Measurements from ENCODE around the gene EMX1. TPM values are rescaled to one million over a fixed set of nuclear protein-coding genes. Genes with fewer than 3 reads are reported as not detected.

Gene EMX1
- total RNA-seq, 2 experiments from 2014 or later = not detected

- Mint-ChIP-seq H3K27me3 (peaks cover 78% of the 10 kb centered on the region), H3K4me3 (no peak overlapping the region), H3K36me3 (ENCODE audit: low read depth) (no peaks in the 10 kb centered on the region), H3K9me3 (no peaks in the 10 kb centered on the region), H3K27ac (no peak overlapping the region), H3K4me1 (peaks cover 7% of the 10 kb centered on the region)
- DNase-seq = no peak
- ChIA-PET CTCF (interaction anchor here (0.9 to 1.4 kb wide), 2 partner anchors 18 to 23 kb away, joined by 3 read pairs; no protein-coding TSS in a partner anchor), POLR2A (no interaction called here)
These were observed 6.1 kb upstream of the EMX1 start for GRCh38 chr2:72911256-72911655.

- H3K27ac Mint-ChIP-seq = no peak overlapping the region
- peaks cover 76% of the 10 kb centered on the region for H3K27me3 Mint-ChIP-seq
- H3K9me3 Mint-ChIP-seq = no peaks in the 10 kb centered on the region
- no peak for DNase-seq
- POLR2A ChIA-PET = interaction anchor here (2.1 kb wide), 1 partner anchor 14 kb away, joined by 5 read pairs; no protein-coding TSS in a partner anchor
- no peaks in the 10 kb centered on the region for H3K36me3 Mint-ChIP-seq (ENCODE audit: low read depth)
- no peak overlapping the region for H3K4me3 Mint-ChIP-seq
- CTCF ChIA-PET = no interaction called here
- H3K4me1 Mint-ChIP-seq = peaks cover 16% of the 10 kb centered on the region
These were observed 3.7 kb upstream of the EMX1 start for GRCh38 chr2:72913486-72914205.

- no peak overlapping the region for H3K4me3 Mint-ChIP-seq
- no peak overlapping the region for H3K27ac Mint-ChIP-seq
- H3K9me3 Mint-ChIP-seq = no peaks in the 10 kb centered on the region
- POLR2A ChIA-PET = interaction anchor here (2.1 kb wide), 1 partner anchor 14 kb away, joined by 5 read pairs; no protein-coding TSS in a partner anchor
- peaks cover 79% of the 10 kb centered on the region for H3K27me3 Mint-ChIP-seq
- DNase-seq = no peak
- H3K36me3 Mint-ChIP-seq (ENCODE audit: low read depth) = no peaks in the 10 kb centered on the region
- H3K4me1 Mint-ChIP-seq = peaks cover 17% of the 10 kb centered on the region
- CTCF ChIA-PET = no interaction called here
These were observed 3.1 kb upstream of the EMX1 start for GRCh38 chr2:72914206-72914559.

GRCh38 chr2:72914589-72915319, 2.6 kb upstream of the EMX1 start:
- DNase-seq = no peak
- peaks cover 22% of the 10 kb centered on the region for H3K4me1 Mint-ChIP-seq
- peaks cover 79% of the 10 kb centered on the region for H3K27me3 Mint-ChIP-seq
- ChIA-PET CTCF (no interaction called here), POLR2A (interaction anchor here (2.1 kb wide), 1 partner anchor 13 kb away, joined by 5 read pairs; no protein-coding TSS in a partner anchor)
- H3K36me3 Mint-ChIP-seq (ENCODE audit: low read depth) = no peaks in the 10 kb centered on the region
- peak overlapping the region; percentile 35 for H3K27ac Mint-ChIP-seq
- no peak overlapping the region for H3K4me3 Mint-ChIP-seq
- no peaks in the 10 kb centered on the region for H3K9me3 Mint-ChIP-seq

- CTCF ChIA-PET = no interaction called here
- Mint-ChIP-seq H3K9me3 (no peaks in the 10 kb centered on the region), H3K4me3 (no peak overlapping the region), H3K36me3 (ENCODE audit: low read depth) (no peaks in the 10 kb centered on the region), H3K27me3 (peaks cover 81% of the 10 kb centered on the region), H3K4me1 (peaks cover 26% of the 10 kb centered on the region), H3K27ac (peak overlapping the region; percentile 35)
- no peak for DNase-seq
- POLR2A ChIA-PET = interaction anchor here (2.1 kb wide), 1 partner anchor 12 kb away, joined by 5 read pairs; no protein-coding TSS in a partner anchor
These were observed 1.9 kb upstream of the EMX1 start for GRCh38 chr2:72915320-72915906.

GRCh38 chr2:72915907-72916742, 1.2 kb upstream of the EMX1 start:
- no peaks in the 10 kb centered on the region for H3K36me3 Mint-ChIP-seq (ENCODE audit: low read depth)
- DNase-seq = peak; percentile 37
- ChIA-PET POLR2A (interaction anchor here (1.1 to 2.1 kb wide), 3 partner anchors 12 to 374 kb away, joined by 3 to 9 read pairs (median 5); no protein-coding TSS in a partner anchor), CTCF (interaction anchor here (0.7 to 0.8 kb wide), 2 partner anchors 10 to 57 kb away, joined by 3 read pairs; no protein-coding TSS in a partner anchor)
- peak overlapping the region; percentile 58 for H3K4me3 Mint-ChIP-seq
- H3K27me3 Mint-ChIP-seq = peaks cover 81% of the 10 kb centered on the region
- H3K9me3 Mint-ChIP-seq = no peaks in the 10 kb centered on the region
- no peak overlapping the region for H3K27ac Mint-ChIP-seq
- peaks cover 28% of the 10 kb centered on the region for H3K4me1 Mint-ChIP-seq

GRCh38 chr2:72916743-72917137, 579 bp upstream of the EMX1 start:
- H3K36me3 Mint-ChIP-seq (ENCODE audit: low read depth) = no peaks in the 10 kb centered on the region
- DNase-seq = no peak
- H3K9me3 Mint-ChIP-seq = no peaks in the 10 kb centered on the region
- peaks cover 28% of the 10 kb centered on the region for H3K4me1 Mint-ChIP-seq
- peak overlapping the region; percentile 16 for H3K27ac Mint-ChIP-seq
- peak overlapping the region; percentile 58 for H3K4me3 Mint-ChIP-seq
- ChIA-PET CTCF (interaction anchor here (0.7 to 1.3 kb wide), 4 partner anchors 10 to 57 kb away, joined by 3 to 4 read pairs (median 3); no protein-coding TSS in a partner anchor), POLR2A (interaction anchor here (0.6 to 2.1 kb wide), 5 partner anchors 9 to 1707 kb away, joined by 3 to 11 read pairs (median 3); no protein-coding TSS in a partner anchor)
- H3K27me3 Mint-ChIP-seq = peaks cover 81% of the 10 kb centered on the region

GRCh38 chr2:72917877-72918553, 696 bp downstream of the EMX1 start:
- CTCF ChIA-PET = interaction anchor here (1.3 kb wide), 1 partner anchor 56 kb away, joined by 4 read pairs; no protein-coding TSS in a partner anchor
- H3K27ac Mint-ChIP-seq = no peak overlapping the region

GRCh38 chr2:72919414-72920317, 2.3 kb downstream of the EMX1 start:
- no peaks in the 10 kb centered on the region for H3K9me3 Mint-ChIP-seq
- H3K27me3 Mint-ChIP-seq = peaks cover 79% of the 10 kb centered on the region
- H3K4me1 Mint-ChIP-seq = peaks cover 32% of the 10 kb centered on the region
- ChIA-PET POLR2A (no interaction called here), CTCF (no interaction called here)
- DNase-seq = peak; percentile 14
- H3K36me3 Mint-ChIP-seq (ENCODE audit: low read depth) = no peaks in the 10 kb centered on the region
- no peak overlapping the region for H3K27ac Mint-ChIP-seq
- H3K4me3 Mint-ChIP-seq = no peak overlapping the region

More at GRCh38 chr2:72917877-72918553, 696 bp downstream of the EMX1 start:
- POLR2A ChIA-PET = interaction anchor here (1.8 to 2.1 kb wide), 2 partner anchors 10 to 36 kb away, joined by 9 to 11 read pairs; no protein-coding TSS in a partner anchor
- H3K4me3 Mint-ChIP-seq = no peak overlapping the region
- DNase-seq = no peak
- no peaks in the 10 kb centered on the region for H3K9me3 Mint-ChIP-seq
- H3K36me3 Mint-ChIP-seq (ENCODE audit: low read depth) = no peaks in the 10 kb centered on the region
- peaks cover 84% of the 10 kb centered on the region for H3K27me3 Mint-ChIP-seq
- peaks cover 28% of the 10 kb centered on the region for H3K4me1 Mint-ChIP-seq

- Mint-ChIP-seq H3K36me3 (ENCODE audit: low read depth) (no peaks in the 10 kb centered on the region), H3K27me3 (peaks cover 79% of the 10 kb centered on the region), H3K4me1 (peaks cover 28% of the 10 kb centered on the region), H3K9me3 (no peaks in the 10 kb centered on the region), H3K27ac (no peak overlapping the region), H3K4me3 (no peak overlapping the region)
- CTCF ChIA-PET = no interaction called here
- POLR2A ChIA-PET = no interaction called here
- peak; percentile 23 for DNase-seq
These were observed 3.2 kb downstream of the EMX1 start for GRCh38 chr2:72920318-72921087.
